HG02970 (cell line): ENCODE results near the gene TMEM132D.
"Not testable (repeated sequence)": the region's sequence is repeated elsewhere in the genome, so short reads cannot be mapped to it uniquely, and the experiment has no call there.

Experiments
- ATAC-seq: cut with Tn5 transposase; IDR thresholded peaks from one replicate; pipeline ENCODE4 v1.9.1; 2021; ENCODE audit warnings: mild to moderate bottlenecking, moderate library complexity, moderate number of reproducible peaks; ENCODE audit not compliant: unreplicated experiment, low FRiP score

The TMEM132D gene

DNA sequence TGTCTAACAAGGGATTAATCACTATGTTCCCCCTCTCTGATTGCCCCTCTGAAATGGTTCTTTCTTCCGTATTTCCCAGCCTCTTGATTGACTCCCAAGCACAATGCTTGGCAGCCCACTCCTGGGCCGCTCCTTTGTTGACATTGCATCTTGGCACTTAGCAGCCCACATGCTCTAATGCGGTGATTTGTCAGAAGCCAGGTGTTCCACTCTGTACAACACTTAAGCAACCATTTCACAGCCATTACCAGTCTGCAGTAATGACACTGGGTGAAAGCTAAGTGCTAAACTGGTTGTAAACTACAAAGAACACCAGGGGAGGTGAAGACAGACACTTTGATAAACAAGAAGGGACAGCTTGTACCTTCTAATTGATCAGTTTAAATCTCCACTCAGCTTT is 353.5 kb downstream of the TMEM132D start:
- no peak for ATAC-seq

DNA sequence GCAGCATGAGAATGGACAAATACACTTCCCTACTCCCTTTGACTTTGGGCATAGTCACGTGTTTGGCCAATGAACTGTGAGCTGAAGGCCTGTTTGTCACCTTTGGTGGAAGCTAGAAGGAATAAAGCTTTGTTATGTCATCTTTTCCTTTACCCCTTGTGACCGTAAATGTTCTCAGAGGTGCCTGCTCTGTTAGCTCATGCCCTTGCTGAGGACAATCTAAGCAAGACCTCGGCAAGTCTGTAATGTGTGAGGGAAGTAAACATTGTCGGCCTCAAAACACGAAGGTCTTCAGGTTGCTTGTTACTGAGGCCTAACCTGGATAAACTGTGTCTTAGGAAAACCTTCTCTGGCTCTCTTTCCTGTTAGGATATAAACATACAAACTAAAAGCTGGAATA is 354.2 kb downstream of the TMEM132D start:
- ATAC-seq = no peak

DNA sequence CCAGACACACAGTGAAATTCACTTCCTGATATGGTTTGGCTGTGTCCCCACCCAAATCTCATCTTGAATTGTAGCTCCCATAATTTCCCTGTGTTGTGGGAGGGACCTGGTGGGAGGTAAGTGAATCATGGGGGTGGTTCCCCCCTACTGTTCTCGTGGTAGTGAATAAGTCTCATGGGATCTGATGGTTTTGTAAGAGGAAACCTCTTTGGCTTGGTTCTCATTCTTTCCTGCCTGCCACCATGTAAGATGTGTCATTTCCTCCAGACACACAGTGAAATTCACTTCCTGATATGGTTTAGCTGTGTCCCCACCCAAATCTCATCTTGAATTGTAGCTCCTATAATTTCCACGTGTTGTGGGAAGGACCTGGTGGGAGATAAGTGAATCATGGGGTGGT is 354.8 kb downstream of the TMEM132D start:
- not testable (repeated sequence) for ATAC-seq

DNA sequence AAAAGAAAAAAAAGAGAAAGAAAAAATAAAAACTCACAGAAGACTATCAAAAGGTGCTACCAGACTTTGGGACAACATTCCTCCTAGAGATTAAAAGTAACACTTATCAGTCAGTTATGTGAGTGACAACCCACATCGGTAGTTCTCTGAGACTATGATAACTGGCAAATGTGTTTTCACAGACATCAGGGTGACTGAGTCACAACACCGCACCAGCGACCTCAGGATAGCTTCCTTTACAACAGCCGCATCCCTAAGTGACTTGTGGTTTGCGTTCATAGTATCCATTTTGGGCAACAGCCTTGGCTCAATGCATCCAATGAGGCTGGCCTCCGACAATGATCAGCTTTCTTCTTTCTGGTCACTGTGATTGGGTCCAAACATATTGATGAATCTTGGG is 359.1 kb downstream of the TMEM132D start:
- no peak for ATAC-seq

DNA sequence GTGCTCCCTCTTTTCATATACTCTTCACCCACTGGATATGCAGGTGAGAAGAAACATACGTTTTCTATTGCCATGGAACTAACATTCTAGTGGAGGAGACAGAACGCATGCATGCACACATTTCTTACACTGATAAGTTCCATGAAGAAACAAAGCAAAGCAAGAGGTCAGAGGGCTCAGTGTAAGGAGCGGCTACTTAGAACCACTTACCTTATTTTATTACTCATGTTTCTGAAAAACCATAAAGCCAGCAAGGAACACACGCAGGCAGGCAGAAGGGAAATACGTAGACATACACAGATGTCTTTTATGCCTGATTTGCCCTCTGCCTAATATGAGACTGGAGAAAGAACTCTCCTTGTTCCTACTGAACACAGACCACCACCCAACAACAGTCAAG is 362.9 kb downstream of the TMEM132D start:
- ATAC-seq = no peak

DNA sequence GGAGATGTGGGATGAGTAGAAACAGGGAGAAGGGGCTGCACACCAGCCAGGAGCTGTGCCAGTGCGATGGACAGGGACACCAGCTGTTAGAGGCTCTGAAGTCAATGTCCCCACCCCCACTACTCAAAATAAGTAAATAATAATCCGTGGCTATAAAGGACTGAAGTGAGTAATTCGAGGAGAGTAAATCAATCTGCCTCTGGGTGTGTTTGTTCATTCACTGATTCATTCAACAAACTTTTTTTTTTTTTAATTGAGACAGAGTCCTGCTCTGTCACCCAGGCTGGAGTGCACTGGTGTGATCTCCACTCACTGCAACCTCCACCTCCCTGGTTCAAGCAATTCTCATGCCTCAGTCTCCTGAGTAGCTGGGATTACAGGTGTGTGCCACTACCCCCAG is 363.6 kb downstream of the TMEM132D start:
- ATAC-seq = no peak

DNA sequence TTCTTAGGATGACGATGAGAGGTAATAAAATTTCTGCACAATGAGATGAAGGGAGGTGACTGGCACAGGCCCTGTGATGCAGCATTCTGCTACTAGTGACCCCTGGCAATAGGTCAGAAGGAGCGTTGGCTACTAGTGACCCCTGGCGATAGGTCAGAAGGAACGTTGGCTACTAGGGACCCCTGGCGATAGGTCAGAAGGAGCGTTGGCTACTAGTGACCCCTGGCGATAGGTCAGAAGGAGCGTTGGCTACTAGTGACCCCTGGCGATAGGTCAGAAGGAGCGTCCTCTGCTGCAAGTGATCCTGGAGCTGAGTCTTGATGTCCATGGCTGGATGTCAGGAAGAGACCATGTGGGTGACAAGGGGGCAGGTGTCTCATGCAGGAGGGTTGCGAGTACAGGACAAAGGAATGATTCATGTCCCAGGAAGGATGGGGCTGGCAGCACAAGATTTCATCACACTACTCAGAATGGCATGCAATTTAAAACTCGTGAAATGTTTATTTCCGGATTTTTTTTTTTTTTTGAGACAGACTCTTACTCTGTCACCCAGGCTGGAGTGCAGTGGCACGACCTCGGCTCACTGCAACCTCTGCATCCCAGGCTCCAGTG is 365.0 kb downstream of the TMEM132D start:
- not testable (repeated sequence) for ATAC-seq

DNA sequence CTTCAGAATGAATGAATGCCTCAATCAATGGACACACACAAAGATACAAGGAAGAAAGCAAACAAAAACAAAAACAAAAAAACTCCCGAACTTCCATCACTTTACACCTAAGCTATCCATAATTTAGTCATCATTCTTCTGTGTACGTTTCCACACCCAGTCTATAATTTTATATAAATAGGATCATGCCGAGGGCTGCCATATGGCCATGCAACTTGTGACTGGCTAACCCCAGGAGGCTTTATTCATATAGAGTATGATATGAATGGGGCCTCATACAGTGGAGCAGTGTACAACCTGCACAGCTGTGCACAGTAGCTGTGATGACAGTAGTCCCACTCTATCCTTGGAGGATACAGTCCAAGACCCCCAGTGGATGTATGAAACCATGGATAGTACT is 365.7 kb downstream of the TMEM132D start:
- ATAC-seq = no peak

DNA sequence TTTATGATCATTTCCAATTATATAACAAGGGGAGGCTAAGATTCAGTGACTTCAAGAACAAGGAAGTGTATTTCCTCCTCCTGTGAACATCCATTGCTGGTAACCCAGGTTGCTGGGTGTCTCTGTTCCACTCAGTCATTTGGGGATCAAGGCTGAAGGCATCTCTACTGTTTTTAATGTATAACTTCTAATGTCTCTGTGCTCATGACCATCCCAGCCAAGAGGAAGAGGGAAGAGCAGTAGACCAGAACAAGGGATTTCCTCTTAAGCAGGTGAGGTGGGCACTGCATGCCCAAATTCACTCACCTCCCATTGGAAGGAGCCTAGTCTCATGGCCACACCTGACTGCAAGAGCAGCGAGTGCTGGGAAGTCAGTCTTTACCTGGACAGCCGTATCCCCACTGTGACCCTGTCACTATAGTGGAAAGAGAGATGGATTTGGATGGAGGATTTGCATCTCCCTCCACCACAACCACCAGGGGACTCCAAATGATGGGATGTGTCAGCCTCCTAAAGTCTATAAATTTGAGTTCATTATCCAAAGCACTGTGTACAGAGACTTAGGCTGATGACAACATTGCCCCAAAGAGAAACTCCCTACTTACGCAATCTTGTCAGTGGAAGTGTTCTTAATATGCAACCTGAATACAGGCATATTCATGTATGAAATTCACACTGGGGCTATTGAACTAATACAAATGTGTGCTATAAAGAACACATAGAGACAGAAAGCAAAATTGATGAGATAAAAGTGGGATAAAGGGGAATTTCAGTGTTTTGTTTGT is 368.7 kb downstream of the TMEM132D start:
- ATAC-seq = no peak

DNA sequence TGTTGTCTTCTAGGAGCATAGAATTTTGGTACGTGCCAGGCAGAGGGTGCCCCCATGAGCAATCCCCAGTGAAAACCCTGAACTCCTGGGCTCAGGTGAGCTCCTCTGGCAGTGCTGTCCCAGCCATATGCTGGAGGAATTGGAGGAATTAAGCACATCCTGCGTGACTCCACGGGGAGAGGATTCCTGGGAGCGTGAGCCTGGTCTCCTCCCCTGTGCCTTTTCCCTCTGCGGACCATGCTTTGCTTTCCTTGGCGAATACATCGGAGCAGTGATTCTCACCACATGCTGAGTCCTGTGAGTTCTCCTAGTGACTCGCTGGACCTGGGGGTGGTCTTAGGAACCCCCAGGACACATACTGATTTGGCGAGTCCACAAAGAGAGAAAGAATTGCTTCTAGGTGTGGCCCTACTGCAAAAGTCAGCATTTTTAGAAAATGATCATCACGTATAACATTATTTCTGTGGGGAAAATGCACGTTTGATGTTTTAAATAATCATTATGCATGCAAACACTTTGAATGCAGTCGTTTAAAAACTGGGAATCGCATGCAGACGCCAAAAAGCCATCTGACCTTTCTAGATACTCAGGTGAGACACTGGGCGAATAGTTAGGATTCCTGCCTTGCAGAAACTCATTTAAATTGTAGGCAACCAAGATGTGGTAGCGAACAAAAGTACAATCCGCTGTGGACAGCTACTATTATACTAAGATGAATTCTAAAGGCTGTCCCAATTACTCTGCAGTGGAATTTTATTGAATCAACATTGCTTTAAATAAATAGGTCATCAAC is 370.9 kb downstream of the TMEM132D start:
- no peak for ATAC-seq

DNA sequence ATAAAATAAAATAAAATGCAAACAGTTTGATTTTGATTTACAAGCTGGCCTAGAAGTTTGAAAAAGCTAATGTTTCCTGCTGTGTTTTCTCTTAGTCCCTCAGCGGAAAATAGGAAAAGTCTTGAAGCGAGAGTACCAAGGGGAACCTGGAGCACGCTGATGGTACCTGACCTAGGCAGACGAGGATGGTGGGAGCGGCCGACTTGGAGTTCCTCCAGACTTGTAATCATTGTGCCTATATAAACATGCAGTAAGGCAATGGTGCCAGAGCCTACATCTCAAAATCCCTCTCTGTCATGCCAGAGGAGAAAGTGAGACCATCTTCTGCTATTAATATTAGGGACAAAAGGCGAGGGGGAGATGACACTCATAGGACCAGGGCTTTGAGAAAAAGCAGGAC is 371.7 kb downstream of the TMEM132D start:
- ATAC-seq = no peak

DNA sequence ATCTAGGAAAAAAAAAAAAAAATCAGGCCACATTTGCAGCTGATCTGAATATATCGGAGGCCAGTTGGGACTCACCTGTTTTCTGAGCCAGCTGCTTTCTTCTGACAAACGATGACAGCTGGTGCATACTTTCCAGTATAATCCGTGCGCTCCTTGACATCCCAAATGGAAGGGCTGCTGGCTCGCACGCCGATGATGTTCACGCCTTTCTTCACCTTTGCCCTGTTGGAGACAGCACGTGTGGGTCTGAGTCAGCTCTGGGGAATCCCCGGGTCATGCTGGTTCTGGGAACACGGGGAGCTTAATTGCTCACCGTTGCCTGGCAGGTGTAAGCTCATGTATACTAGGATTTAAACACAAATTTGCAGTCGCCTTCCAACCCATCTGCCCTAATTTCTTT is 372.8 kb downstream of the TMEM132D start:
- ATAC-seq = no peak

DNA sequence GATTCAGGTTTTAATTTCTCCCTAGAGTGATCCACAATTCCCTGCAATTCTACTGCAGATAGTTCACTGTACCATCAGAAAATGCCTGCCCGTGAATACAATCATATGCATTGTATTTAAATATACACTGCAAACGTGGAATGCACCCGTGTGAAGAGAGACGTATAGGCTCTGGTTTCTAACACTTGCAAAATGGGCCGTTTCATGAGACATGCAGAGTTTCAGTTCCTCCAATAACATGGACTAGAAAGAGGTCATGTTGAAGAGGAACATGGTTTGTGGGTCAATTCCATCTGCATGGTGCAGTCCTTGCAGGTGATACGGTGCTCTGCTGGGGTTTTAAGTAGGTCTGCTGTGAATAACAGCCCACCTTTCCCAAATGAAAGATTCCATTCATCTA is 373.3 kb downstream of the TMEM132D start:
- no peak for ATAC-seq

DNA sequence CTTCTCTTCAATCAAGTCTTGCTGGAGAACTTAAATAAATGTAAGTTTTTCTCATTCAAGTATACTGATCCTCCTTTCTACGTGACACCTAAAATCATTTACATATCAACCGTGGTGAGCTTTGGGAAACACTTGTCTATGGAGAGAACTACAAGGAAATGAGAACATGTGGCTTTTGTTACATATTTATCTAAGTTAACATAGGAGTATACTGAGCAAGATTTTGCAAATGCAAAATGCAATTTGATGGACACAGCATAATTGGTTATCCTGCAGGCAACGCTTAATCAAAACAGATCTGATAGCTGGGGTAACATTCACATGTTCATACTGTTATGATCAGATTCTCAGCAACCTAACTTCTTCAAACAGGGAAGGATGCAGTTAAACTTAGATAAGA is 376.3 kb downstream of the TMEM132D start:
- no peak for ATAC-seq

DNA sequence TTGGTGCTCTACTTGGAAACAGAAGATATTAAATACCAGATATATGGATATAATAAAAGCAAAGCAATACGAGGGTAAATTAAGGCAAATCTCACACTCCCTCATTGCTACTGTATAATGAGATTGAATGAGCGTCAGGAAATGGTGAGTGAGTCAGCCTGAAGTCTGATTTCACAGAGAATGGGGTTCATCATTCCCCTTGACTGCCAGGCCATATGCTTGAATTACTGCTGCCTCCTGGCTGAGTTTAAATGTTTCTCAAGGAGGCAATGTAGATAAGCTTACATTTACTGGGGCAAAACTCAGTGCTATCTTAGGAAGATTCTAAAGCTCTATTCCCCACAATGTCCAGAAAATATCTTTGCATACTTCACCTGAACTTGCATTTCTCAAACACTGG is 380.2 kb downstream of the TMEM132D start:
- ATAC-seq = no peak

DNA sequence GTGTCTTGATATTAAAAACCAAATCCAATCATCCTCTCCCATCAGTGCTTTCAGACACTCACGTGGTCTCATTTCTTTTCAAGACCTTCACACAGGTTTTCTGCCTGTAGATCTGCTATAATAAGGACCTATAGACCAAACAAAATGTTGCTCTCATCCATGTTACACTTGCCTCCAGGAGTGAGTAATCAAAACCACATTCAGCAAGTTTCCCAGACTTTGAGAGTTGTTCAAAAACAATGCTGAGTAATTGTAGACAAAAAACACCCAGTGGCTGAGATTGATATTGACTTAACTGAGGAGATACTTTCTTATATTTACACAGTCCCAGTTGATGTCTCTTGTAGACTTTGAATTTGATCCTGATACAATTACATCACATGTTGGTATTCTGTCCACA is 383.1 kb downstream of the TMEM132D start:
- ATAC-seq = no peak

DNA sequence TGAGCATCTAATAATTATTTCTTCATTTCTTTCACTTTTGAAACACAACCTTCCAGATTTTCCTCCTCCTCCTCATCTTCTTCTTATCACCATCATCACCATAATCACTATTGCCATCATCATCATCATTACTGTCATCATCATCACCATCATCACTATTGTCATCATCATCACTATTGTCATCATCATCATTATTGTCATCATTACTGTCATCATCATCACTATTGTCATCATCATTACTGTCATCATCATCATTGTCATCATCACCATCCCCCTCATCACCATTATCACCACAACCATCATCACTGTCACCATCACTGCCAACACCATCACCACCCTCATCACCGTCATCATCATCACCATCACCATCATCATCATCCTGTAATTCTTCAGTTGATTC is 400.0 kb downstream of the TMEM132D start:
- no peak for ATAC-seq

DNA sequence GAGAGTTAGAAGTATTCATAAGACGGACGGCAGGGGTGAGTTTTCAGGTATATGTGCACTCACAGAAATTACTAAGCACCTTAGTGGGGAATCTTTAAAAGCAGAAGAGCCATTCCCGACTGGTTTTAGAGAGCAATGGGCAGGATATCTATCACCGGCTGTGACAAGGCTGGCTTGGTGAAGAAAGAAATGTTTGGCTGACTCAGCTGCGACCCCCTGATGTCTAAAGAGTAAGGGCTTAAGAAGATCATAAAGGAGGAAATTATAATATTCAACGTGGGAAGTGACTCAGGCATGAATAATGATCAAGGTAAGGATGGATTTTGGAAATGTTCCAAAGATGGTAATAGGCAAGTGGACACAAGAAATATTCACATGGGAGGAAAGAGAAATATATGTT is 407.6 kb downstream of the TMEM132D start:
- no peak for ATAC-seq

DNA sequence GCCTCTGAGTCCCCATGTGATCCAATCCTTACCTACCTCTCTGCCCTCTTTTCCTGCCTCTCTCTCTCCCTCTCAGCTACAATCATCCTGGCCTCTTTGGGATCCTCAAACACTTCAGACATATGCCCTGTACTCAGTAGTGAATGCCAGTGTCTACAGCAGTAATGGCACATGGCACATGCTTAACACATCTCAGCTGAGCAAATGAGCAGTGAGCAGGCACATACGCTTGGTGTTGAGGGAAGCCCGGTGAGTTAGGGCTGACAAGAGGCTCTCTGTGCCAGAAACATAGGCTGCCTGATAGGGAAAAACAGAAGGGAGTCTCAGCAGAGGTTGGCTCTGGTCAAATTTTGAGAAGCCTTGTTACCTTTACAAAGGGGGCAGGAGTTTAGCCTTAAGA is 409.1 kb downstream of the TMEM132D start:
- ATAC-seq = no peak

DNA sequence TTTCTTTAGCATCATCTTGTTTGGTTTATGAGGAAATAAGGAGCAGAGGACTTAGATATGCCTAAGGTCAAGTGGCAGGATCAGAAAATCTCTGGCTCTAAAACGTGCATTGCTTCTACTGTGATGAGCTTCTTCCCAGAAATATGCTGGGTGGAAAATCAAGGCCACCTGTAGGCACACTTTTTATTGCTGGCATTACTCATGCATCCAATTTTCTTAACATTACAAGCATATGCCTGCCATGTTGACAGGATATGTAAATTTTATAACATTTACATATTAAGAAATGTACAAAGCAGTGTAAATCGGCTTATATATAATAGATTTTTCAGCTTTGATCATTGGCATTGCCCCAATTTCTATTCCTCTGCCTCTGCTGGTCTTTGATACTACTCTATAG is 409.6 kb downstream of the TMEM132D start:
- no peak for ATAC-seq

DNA sequence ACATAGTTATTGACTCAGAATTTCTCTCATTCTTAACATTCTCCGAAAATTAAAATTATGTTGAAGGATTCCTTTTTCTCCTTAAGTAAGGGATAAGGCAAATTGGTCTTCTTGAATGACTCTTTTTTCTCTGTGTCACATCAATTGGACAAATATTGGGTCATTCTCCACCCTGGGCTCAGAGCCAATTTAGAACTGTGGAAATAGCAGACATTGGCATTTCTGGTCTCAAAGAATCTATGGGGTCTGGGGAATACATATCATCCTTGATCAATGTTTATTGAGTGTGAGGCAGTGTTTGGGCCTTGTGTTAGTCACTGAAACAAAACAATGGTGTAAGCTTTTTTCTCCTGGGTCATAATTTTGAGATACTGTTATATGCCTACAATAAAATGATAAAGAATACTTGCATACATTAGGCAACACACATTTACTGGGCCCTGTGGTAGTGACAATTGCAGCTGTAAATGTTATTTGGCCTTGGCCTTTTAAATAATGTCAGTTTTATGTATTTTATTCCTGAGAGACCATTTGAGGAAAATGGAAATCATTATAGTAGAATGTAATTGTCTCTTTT is 414.6 kb downstream of the TMEM132D start:
- no peak for ATAC-seq
